Activated T-helper 17 cell treated with anti-CD3 and anti-CD28 coated beads, Interleukin-2, amount 50 U/mL, for 72 hours (primary cell): Measurements from ENCODE around the gene GDF11. TPM values are rescaled to one million over a fixed set of nuclear protein-coding genes. Genes with fewer than 3 reads are reported as not detected.
A peak's percentile ranks its signal among the peaks of the same experiment; 100 is the strongest.
"Not testable (repeated sequence)": the region's sequence is repeated elsewhere in the genome, so short reads cannot be mapped to it uniquely, and the experiment has no call there.

Experiments used
- ATAC-seq: fragments of 150-1000 bp; cut with Tn5 transposase; replicated peaks from 2 replicates; pipeline ENCODE4 v1.10.0; 2021; ENCODE audit warnings: mild to moderate bottlenecking, moderate library complexity
- H3K27ac Mint-ChIP-seq: one replicate; pipeline ENCODE4 v1.8.0; 2022; ENCODE audit warnings: mixed read lengths
- H3K27me3 Mint-ChIP-seq: one replicate; pipeline ENCODE4 v1.8.0; 2022; ENCODE audit warnings: mixed read lengths
- H3K36me3 Mint-ChIP-seq: one replicate; pipeline ENCODE4 v1.8.0; 2022; ENCODE audit warnings: low read depth, mild to moderate bottlenecking, mixed read lengths
- H3K4me1 Mint-ChIP-seq: one replicate; pipeline ENCODE4 v1.8.0; 2022; ENCODE audit warnings: mixed read lengths
- H3K4me3 Mint-ChIP-seq: one replicate; pipeline ENCODE4 v1.8.0; 2022; ENCODE audit warnings: mild to moderate bottlenecking, mixed read lengths
- H3K9me3 Mint-ChIP-seq: one replicate; pipeline ENCODE4 v1.8.0; 2022; ENCODE audit warnings: mixed read lengths
- total RNA-seq, 2 donors: library from RNA; stranded (reverse); gene quantifications; one replicate each; pipeline ENCODE4 v1.2.3, GENCODE V29; 2022

The GDF11 gene
- total RNA-seq, 2 donors from 2014 or later, result 7.4 to 14.1 TPM

- peak overlapping the region; percentile 26 for H3K27ac Mint-ChIP-seq
- not testable (repeated sequence) for H3K4me3 Mint-ChIP-seq, ATAC-seq, H3K27me3 Mint-ChIP-seq, H3K9me3 Mint-ChIP-seq
- H3K4me1 Mint-ChIP-seq, result peaks cover 20% of the 10 kb centered on the region
- H3K36me3 Mint-ChIP-seq, result peaks cover 89% of the 10 kb centered on the region
Measured at GRCh38 chr12:55758575-55758974, 15.7 kb downstream of the GDF11 start.

GRCh38 chr12:55760663-55761062 lies 17.7 kb downstream of the GDF11 start:
- H3K9me3 Mint-ChIP-seq, result no peaks in the 10 kb centered on the region
- H3K27me3 Mint-ChIP-seq, result no peaks in the 10 kb centered on the region
- peak overlapping the region; percentile 48 for H3K4me3 Mint-ChIP-seq
- H3K4me1 Mint-ChIP-seq, result peaks cover 18% of the 10 kb centered on the region
- H3K27ac Mint-ChIP-seq, result peak overlapping the region; percentile 80
- H3K36me3 Mint-ChIP-seq, result peaks cover 81% of the 10 kb centered on the region
- peak; percentile 97 for ATAC-seq

- Mint-ChIP-seq H3K4me1 (peaks cover 21% of the 10 kb centered on the region), H3K27me3 (no peaks in the 10 kb centered on the region), H3K4me3 (no peak overlapping the region), H3K9me3 (no peaks in the 10 kb centered on the region), H3K27ac (no peak overlapping the region), H3K36me3 (peaks cover 81% of the 10 kb centered on the region)
- ATAC-seq, result no peak
Measured at GRCh38 chr12:55762646-55763045, 19.7 kb downstream of the GDF11 start.

- ATAC-seq, result no peak
- Mint-ChIP-seq H3K27me3 (no peaks in the 10 kb centered on the region), H3K4me3 (no peak overlapping the region), H3K4me1 (peaks cover 21% of the 10 kb centered on the region), H3K36me3 (peaks cover 64% of the 10 kb centered on the region), H3K27ac (peak overlapping the region; percentile 22), H3K9me3 (no peaks in the 10 kb centered on the region)
Measured at GRCh38 chr12:55765736-55766290, 22.9 kb downstream of the GDF11 start.

GRCh38 chr12:55767156-55767555 lies 24.2 kb downstream of the GDF11 start:
- peaks cover 66% of the 10 kb centered on the region for H3K36me3 Mint-ChIP-seq
- no peaks in the 10 kb centered on the region for H3K27me3 Mint-ChIP-seq
- H3K9me3 Mint-ChIP-seq, result no peaks in the 10 kb centered on the region
- peaks cover 13% of the 10 kb centered on the region for H3K4me1 Mint-ChIP-seq
- H3K27ac Mint-ChIP-seq, result no peak overlapping the region
- no peak overlapping the region for H3K4me3 Mint-ChIP-seq
- no peak for ATAC-seq

GRCh38 chr12:55771736-55772135 lies 28.8 kb downstream of the GDF11 start:
- no peak for ATAC-seq
- Mint-ChIP-seq H3K9me3 (no peaks in the 10 kb centered on the region), H3K36me3 (peaks cover 74% of the 10 kb centered on the region), H3K27ac (peak overlapping the region; percentile 48), H3K4me1 (peaks cover 9% of the 10 kb centered on the region), H3K4me3 (no peak overlapping the region), H3K27me3 (no peaks in the 10 kb centered on the region)

- no peaks in the 10 kb centered on the region for H3K27me3 Mint-ChIP-seq
Measured at GRCh38 chr12:55777856-55778255, 34.9 kb downstream of the GDF11 start.

GRCh38 chr12:55780685-55781084 lies 37.8 kb downstream of the GDF11 start:
- H3K9me3 Mint-ChIP-seq, result no peaks in the 10 kb centered on the region
- peaks cover 97% of the 10 kb centered on the region for H3K36me3 Mint-ChIP-seq
- H3K4me3 Mint-ChIP-seq, result no peak overlapping the region
- peak overlapping the region; percentile 65 for H3K27ac Mint-ChIP-seq
- H3K4me1 Mint-ChIP-seq, result no peaks in the 10 kb centered on the region
- ATAC-seq, result no peak
- H3K27me3 Mint-ChIP-seq, result no peaks in the 10 kb centered on the region

More at GRCh38 chr12:55777856-55778255, 34.9 kb downstream of the GDF11 start:
- Mint-ChIP-seq H3K36me3 (peaks cover 88% of the 10 kb centered on the region), H3K4me1 (no peaks in the 10 kb centered on the region), H3K27ac (no peak overlapping the region), H3K9me3 (no peaks in the 10 kb centered on the region), H3K4me3 (no peak overlapping the region)
- ATAC-seq, result no peak

- H3K4me3 Mint-ChIP-seq, result no peak overlapping the region
- H3K27ac Mint-ChIP-seq, result peak overlapping the region; percentile 38
- H3K4me1 Mint-ChIP-seq, result no peaks in the 10 kb centered on the region
- H3K9me3 Mint-ChIP-seq, result no peaks in the 10 kb centered on the region
- no peak for ATAC-seq
- no peaks in the 10 kb centered on the region for H3K27me3 Mint-ChIP-seq
- peaks cover 100% of the 10 kb centered on the region for H3K36me3 Mint-ChIP-seq
Measured at GRCh38 chr12:55788546-55788945, 45.6 kb downstream of the GDF11 start.

GRCh38 chr12:55789171-55789570 lies 46.2 kb downstream of the GDF11 start:
- no peaks in the 10 kb centered on the region for H3K27me3 Mint-ChIP-seq

GRCh38 chr12:55789893-55790292 lies 47.0 kb downstream of the GDF11 start:
- Mint-ChIP-seq H3K4me1 (no peaks in the 10 kb centered on the region), H3K9me3 (no peaks in the 10 kb centered on the region), H3K27ac (no peak overlapping the region), H3K27me3 (no peaks in the 10 kb centered on the region), H3K36me3 (peaks cover 100% of the 10 kb centered on the region), H3K4me3 (no peak overlapping the region)
- ATAC-seq, result no peak

More at GRCh38 chr12:55789171-55789570, 46.2 kb downstream of the GDF11 start:
- ATAC-seq, result no peak
- no peaks in the 10 kb centered on the region for H3K4me1 Mint-ChIP-seq
- no peak overlapping the region for H3K4me3 Mint-ChIP-seq
- H3K27ac Mint-ChIP-seq, result no peak overlapping the region
- H3K36me3 Mint-ChIP-seq, result peaks cover 100% of the 10 kb centered on the region
- no peaks in the 10 kb centered on the region for H3K9me3 Mint-ChIP-seq

GRCh38 chr12:55795950-55796349 lies 53.0 kb downstream of the GDF11 start:
- H3K9me3 Mint-ChIP-seq, result no peaks in the 10 kb centered on the region
- no peaks in the 10 kb centered on the region for H3K27me3 Mint-ChIP-seq
- peaks cover 5% of the 10 kb centered on the region for H3K4me1 Mint-ChIP-seq
- H3K4me3 Mint-ChIP-seq, result no peak overlapping the region
- ATAC-seq, result peak; percentile 77
- H3K27ac Mint-ChIP-seq, result peak overlapping the region; percentile 49
- peaks cover 100% of the 10 kb centered on the region for H3K36me3 Mint-ChIP-seq

- peak overlapping the region; percentile 31 for H3K27ac Mint-ChIP-seq
- H3K4me3 Mint-ChIP-seq, result no peak overlapping the region
- no peaks in the 10 kb centered on the region for H3K27me3 Mint-ChIP-seq
- peaks cover 5% of the 10 kb centered on the region for H3K4me1 Mint-ChIP-seq
- H3K9me3 Mint-ChIP-seq, result no peaks in the 10 kb centered on the region
- H3K36me3 Mint-ChIP-seq, result peaks cover 100% of the 10 kb centered on the region
- ATAC-seq, result no peak
Measured at GRCh38 chr12:55797068-55797467, 54.1 kb downstream of the GDF11 start.

GRCh38 chr12:55797550-55797949 lies 54.6 kb downstream of the GDF11 start:
- peak overlapping the region; percentile 49 for H3K27ac Mint-ChIP-seq
- H3K27me3 Mint-ChIP-seq, result no peaks in the 10 kb centered on the region
- peaks cover 5% of the 10 kb centered on the region for H3K4me1 Mint-ChIP-seq
- H3K9me3 Mint-ChIP-seq, result no peaks in the 10 kb centered on the region
- no peak overlapping the region for H3K4me3 Mint-ChIP-seq
- no peak for ATAC-seq
- peaks cover 100% of the 10 kb centered on the region for H3K36me3 Mint-ChIP-seq
